Measurements from ENCODE around the gene SLK. TPM values are rescaled to one million over a fixed set of nuclear protein-coding genes. Genes with fewer than 3 reads are reported as not detected.

The SLK gene
- total and polyA plus RNA-seq, 2 donors (not counting 3 experiments of a cell fraction or from before 2014, with no cell fraction given): 4.5 to 36.0 TPM

DNA sequence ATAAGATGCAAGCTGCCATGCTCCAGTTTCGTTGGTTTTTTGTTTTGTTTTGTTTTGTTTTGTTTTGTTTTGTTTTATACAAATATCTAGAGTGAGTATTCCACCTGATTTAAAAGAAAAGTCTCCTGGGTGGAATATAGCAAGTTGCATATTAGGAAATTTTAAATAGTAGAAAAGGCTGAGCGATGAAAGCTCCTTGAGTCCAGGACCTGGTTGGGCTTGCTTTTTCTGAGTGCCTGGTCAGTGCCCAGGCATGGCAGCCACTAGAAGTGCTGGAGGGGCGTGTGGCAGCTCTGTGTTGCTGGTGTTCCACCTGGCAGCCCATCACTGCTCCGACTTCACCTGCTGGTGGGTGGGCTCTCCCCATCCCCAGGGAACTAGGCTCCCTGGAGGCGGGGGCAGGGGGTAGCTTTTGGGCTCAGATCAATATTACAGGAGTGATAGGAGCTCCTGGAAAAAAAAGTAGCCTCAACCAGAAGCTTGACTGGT, 110.8 kb downstream of the SLK start:
- H3K4me1 ChIP-seq (ENCODE audit: control insufficient read depth, extremely low read depth, insufficient read depth, low read length): peaks cover 18% of the 10 kb centered on the region
- CTCF ChIA-PET: interaction anchor here (0.8 to 2.5 kb wide), 4 partner anchors 17 to 46 kb away, joined by 3 to 7 read pairs (median 6); partner anchors contain the start of gene SFR1
- H3K9me3 ChIP-seq (replicated peaks; ENCODE audit: control insufficient read depth, insufficient read depth, low read length): no peaks in the 10 kb centered on the region
- FAIRE-seq: no peak
- peak overlapping the region; percentile 36 for H3K4me2 ChIP-seq (ENCODE audit: insufficient read depth, low read length)
- H3K27ac ChIP-seq (ENCODE audit: insufficient read depth, low read depth, low read length): no peak overlapping the region
- no peaks in the 10 kb centered on the region for H3K9me1 ChIP-seq (replicated peaks; ENCODE audit: control insufficient read depth, extremely low read depth, insufficient read depth, low read length)
- intact Hi-C loops (cut with micrococcal nuclease) (loop anchor here (1.0 to 2.0 kb wide), 2 partner anchors 23 to 28 kb away; no protein-coding TSS in a partner anchor), dilution Hi-C loops (cut with MboI; ENCODE audit: extremely low pct_ligation_motif_present, low sequenced_read_pairs) (no loop called here)
- DNase-seq (ENCODE audit: low read depth, low spot score): no peak
- no peak overlapping the region for H3K4me3 ChIP-seq (replicated peaks in 1 of 3; ENCODE audit: insufficient read depth in 1 of 3, low read depth in 1 of 3, low read length in 3 of 3)
- no TSS peak for BruUV-seq (replicated peaks)
- TF ChIP-seq POLR2AphosphoS5 (IDR thresholded peaks at IDR 0.05; ENCODE audit: insufficient read depth, low read depth, low read length) (no peak), POLR2A (IDR thresholded peaks at IDR 0.05; ENCODE audit: low read depth, low read length) (no peak), EZH2 (IDR thresholded peaks at IDR 0.05; ENCODE audit: borderline replicate concordance, low read depth, low read length, severe bottlenecking) (no peak), GATA2 (IDR thresholded peaks at IDR 0.05; ENCODE audit: insufficient read depth, insufficient read length, low read depth, low read length) (no peak), JUN (IDR thresholded peaks at IDR 0.05; ENCODE audit: borderline replicate concordance, insufficient read depth, insufficient read length, low read depth) (no peak), MYC (IDR thresholded peaks at IDR 0.05; ENCODE audit: low read depth, low read length) (no peak), FOS (IDR thresholded peaks at IDR 0.05; ENCODE audit: borderline replicate concordance, insufficient read depth, low read length) (no peak)
- TF ChIP-seq, protein P1, sequence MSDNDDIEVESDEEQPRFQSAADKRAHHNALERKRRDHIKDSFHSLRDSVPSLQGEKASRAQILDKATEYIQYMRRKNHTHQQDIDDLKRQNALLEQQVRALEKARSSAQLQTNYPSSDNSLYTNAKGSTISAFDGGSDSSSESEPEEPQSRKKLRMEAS (IDR thresholded peaks at IDR 0.05; ENCODE audit: insufficient read depth, insufficient read length): no peak
- TF ChIP-seq, protein P2, sequence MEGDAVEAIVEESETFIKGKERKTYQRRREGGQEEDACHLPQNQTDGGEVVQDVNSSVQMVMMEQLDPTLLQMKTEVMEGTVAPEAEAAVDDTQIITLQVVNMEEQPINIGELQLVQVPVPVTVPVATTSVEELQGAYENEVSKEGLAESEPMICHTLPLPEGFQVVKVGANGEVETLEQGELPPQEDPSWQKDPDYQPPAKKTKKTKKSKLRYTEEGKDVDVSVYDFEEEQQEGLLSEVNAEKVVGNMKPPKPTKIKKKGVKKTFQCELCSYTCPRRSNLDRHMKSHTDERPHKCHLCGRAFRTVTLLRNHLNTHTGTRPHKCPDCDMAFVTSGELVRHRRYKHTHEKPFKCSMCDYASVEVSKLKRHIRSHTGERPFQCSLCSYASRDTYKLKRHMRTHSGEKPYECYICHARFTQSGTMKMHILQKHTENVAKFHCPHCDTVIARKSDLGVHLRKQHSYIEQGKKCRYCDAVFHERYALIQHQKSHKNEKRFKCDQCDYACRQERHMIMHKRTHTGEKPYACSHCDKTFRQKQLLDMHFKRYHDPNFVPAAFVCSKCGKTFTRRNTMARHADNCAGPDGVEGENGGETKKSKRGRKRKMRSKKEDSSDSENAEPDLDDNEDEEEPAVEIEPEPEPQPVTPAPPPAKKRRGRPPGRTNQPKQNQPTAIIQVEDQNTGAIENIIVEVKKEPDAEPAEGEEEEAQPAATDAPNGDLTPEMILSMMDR (IDR thresholded peaks at IDR 0.05; ENCODE audit: extremely low read depth in 1 of 2, insufficient read depth in 1 of 2, low read depth in 1 of 2, low read length in 2 of 2): no peak
- H4K20me1 ChIP-seq (replicated peaks; ENCODE audit: control insufficient read depth, extremely low read depth, insufficient read depth, low read length): no peaks in the 10 kb centered on the region
- peak overlapping the region; percentile 45 for H2AFZ ChIP-seq (ENCODE audit: low read depth, low read length)
- H3K9ac ChIP-seq (replicated peaks; ENCODE audit: extremely low read depth, insufficient read depth, low read length): no peak overlapping the region
- H3K36me3 ChIP-seq (ENCODE audit: control insufficient read depth in 2 of 2, extremely low read depth in 1 of 2, insufficient read depth in 2 of 2, low read length in 2 of 2): no peaks in the 10 kb centered on the region
- H3K27me3 ChIP-seq (ENCODE audit: control insufficient read depth in 2 of 2, insufficient read depth in 2 of 2, low read length in 2 of 2): no peaks in the 10 kb centered on the region
- POLR2A ChIA-PET: no interaction called here
- no peaks in the 10 kb centered on the region for H3K79me2 ChIP-seq (ENCODE audit: control insufficient read depth, insufficient read depth, low read length)

MicroRNA genes within 50 kb of the gene (microRNA counts, 767-probe panel; counts per million panel counts)
- microRNA hsa-miR-936: 723 counts per million, percentile 96 among the panel's probes with 10 or more counts

Small RNAs within 50 kb of the gene (microRNA-seq; reads per million reads assigned to microRNA genes)
- not detected for gene MIR936 (ENCODE audit: borderline number of aligned reads, borderline replicate concordance)

Small RNAs within 50 kb of the gene (small RNA-seq; reads per million reads assigned to genes)
- not detected for gene RN7SL524P (ENCODE audit: insufficient read depth, insufficient read length, low read depth, low replicate concordance)

Other genes with a start within 250 kb of the SLK start
- 5.1 and 6.6 TPM in 2 replicates for gene SH3PXD2A, start 111.6 kb upstream of the SLK start, total RNA-seq
- gene SH3PXD2A, start 111.6 kb upstream of the SLK start, polyA plus RNA-seq: 1.3 and 1.4 TPM in 2 replicates
- gene STN1, start 49.0 kb upstream of the SLK start, total RNA-seq: 12.7 and 15.3 TPM in 2 replicates
- 9.1 and 10.8 TPM in 2 replicates for gene STN1, start 49.0 kb upstream of the SLK start, polyA plus RNA-seq
- 1.2 and 1.3 TPM in 2 replicates for gene COL17A1, start 118.7 kb downstream of the SLK start, total RNA-seq
- 0.11 and 0.57 TPM in 2 replicates for gene COL17A1, start 118.7 kb downstream of the SLK start, polyA plus RNA-seq
- 8.3 and 8.9 TPM in 2 replicates for gene SFR1, start 155.0 kb downstream of the SLK start, total RNA-seq
- gene SFR1, start 155.0 kb downstream of the SLK start, polyA plus RNA-seq: 1.8 and 3.6 TPM in 2 replicates

All from endothelial cell of umbilical vein (primary cell).